PFSK-1 (cell line): ENCODE results near the gene AJM1.

Source experiments
- POLR2AphosphoS5 ChIP-seq: IDR thresholded peaks from 2 replicates; pipeline ENCODE4 v1.6.1; 2012; ENCODE audit warnings: low read depth, mild to moderate bottlenecking, control low read depth, low read length, moderate library complexity
- SIN3A ChIP-seq: IDR thresholded peaks from 2 replicates; pipeline ENCODE4 v1.6.1; 2012; ENCODE audit warnings: mild to moderate bottlenecking, low read length, moderate library complexity, borderline replicate concordance; ENCODE audit not compliant: insufficient read depth
- TAF1 ChIP-seq: IDR thresholded peaks from 2 replicates; pipeline ENCODE4 v1.6.1; 2012; ENCODE audit warnings: low read length, control low read depth, borderline replicate concordance; ENCODE audit not compliant: insufficient read depth

GRCh38 chr9:136820971-136821825 lies 21.1 kb upstream of the AJM1 start:
- TF ChIP-seq SIN3A (no peak), POLR2AphosphoS5 (no peak), TAF1 (no peak)
